A673 (cell line): ENCODE results near the gene GON7. TPM values are rescaled to one million over a fixed set of nuclear protein-coding genes. Genes with fewer than 3 reads are reported as not detected.

ENCODE experiments used
- Bru-seq: library from RNA; stranded (reverse); fragments of 400-500 nt; gene quantifications from one replicate; lab custom pipeline; 2021; lab: Mats Ljungman, UMichigan
- BruChase-seq, 2 experiments: library from RNA; stranded (reverse); fragments of 400-500 nt; gene quantifications; one replicate each; lab custom pipeline; 2021; lab: Mats Ljungman, UMichigan
- BruUV-seq: library from RNA; stranded (reverse); fragments of 400-500 nt; replicated peaks from 2 replicates; lab custom pipeline; 2021; lab: Mats Ljungman, UMichigan
- CTCF ChIA-PET: fragments of 300-600 bp; sonication (Branson Sonifier 250); formaldehyde crosslinking; loops from one replicate; lab custom pipeline; 2022; ENCODE audit warnings: antibody characterized with exemption; lab: Charles Lee
- POLR2A ChIA-PET: fragments of 300-600 bp; sonication (Branson Sonifier 250); formaldehyde crosslinking; loops from one replicate; lab custom pipeline; 2022; ENCODE audit warnings: antibody characterized with exemption; ENCODE audit not compliant: low non-redundant PET; lab: Charles Lee
- DNase-seq: peaks from one replicate; pipeline ENCODE4 v3.0.0-alpha.2; 2015; ENCODE audit warnings: low spot score
- H3K27ac ChIP-seq: fragments of 200-600 bp; sonication (generic); 2 replicates; pipeline ENCODE4 v1.5.1; 2016; ENCODE audit warnings: mixed run types, low read depth, mild to moderate bottlenecking, mixed read lengths, antibody characterized with exemption, low read length; ENCODE audit not compliant: poor library complexity, severe bottlenecking
- H3K27me3 ChIP-seq: fragments of 200-600 bp; sonication (generic); replicated peaks from 2 replicates; pipeline ENCODE4 v1.6.1; 2017; ENCODE audit warnings: mixed run types, low read depth, mild to moderate bottlenecking, mixed read lengths, antibody characterized with exemption, low read length; ENCODE audit not compliant: insufficient read depth, poor library complexity
- H3K36me3 ChIP-seq: fragments of 200-600 bp; sonication (generic); 2 replicates; pipeline ENCODE4 v1.6.1; 2016; ENCODE audit warnings: mixed run types, mild to moderate bottlenecking, mixed read lengths, antibody characterized with exemption, low read length; ENCODE audit not compliant: insufficient read depth, poor library complexity, severe bottlenecking
- H3K4me1 ChIP-seq: fragments of 200-600 bp; sonication (generic); 2 replicates; pipeline ENCODE4 v1.6.1; 2017; ENCODE audit warnings: mixed run types, mild to moderate bottlenecking, mixed read lengths, antibody characterized with exemption, low read length; ENCODE audit not compliant: insufficient read depth, poor library complexity, severe bottlenecking
- H3K4me3 ChIP-seq: fragments of 200-600 bp; sonication (generic); 2 replicates; pipeline ENCODE4 v1.5.1; 2016; ENCODE audit warnings: low read depth, mixed run types, mild to moderate bottlenecking, mixed read lengths, low read length; ENCODE audit not compliant: poor library complexity, severe bottlenecking
- H3K9me3 ChIP-seq: fragments of 200-600 bp; sonication (generic); 2 replicates; pipeline ENCODE4 v1.6.1; 2016; ENCODE audit warnings: mixed run types, low read depth, mild to moderate bottlenecking, mixed read lengths, antibody characterized with exemption, low read length; ENCODE audit not compliant: poor library complexity, severe bottlenecking
- EZH2 ChIP-seq: fragments of 200-600 bp; sonication (generic); IDR thresholded peaks from 2 replicates; pipeline ENCODE4 v1.6.1; 2017; ENCODE audit warnings: borderline replicate concordance, low read depth, mild to moderate bottlenecking, mixed read lengths, antibody characterized with exemption, low read length; ENCODE audit not compliant: poor library complexity, severe bottlenecking
- intact Hi-C: fragments of 100-400 bp; cut with micrococcal nuclease; formaldehyde crosslinking; loops from one replicate; pipeline ENCODE4 v1.10.0; 2022; ENCODE audit not compliant: unreplicated experiment
- long read RNA-seq: library from polyadenylated mRNA; stranded (forward); transcript quantifications from one replicate; pipeline ENCODE4 v2.0.0, GENCODE V29; 2022
- total RNA-seq: library from RNA; stranded (reverse); gene quantifications from 2 replicates; pipeline ENCODE4 v1.2.3, GENCODE V29; 2021
- TF ChIP-seq, protein P1 (sequence below): fragments of 300-800, 200-600 bp; sonication (generic); conservative IDR thresholded peaks from 2 replicates; pipeline ENCODE4 v1.5.1; 2017; ENCODE audit warnings: low read depth, mild to moderate bottlenecking, antibody characterized with exemption, low read length, moderate library complexity, mixed read lengths

GON7 gene, protein sequence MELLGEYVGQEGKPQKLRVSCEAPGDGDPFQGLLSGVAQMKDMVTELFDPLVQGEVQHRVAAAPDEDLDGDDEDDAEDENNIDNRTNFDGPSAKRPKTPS
- total RNA-seq (19.6 and 24.1 TPM in 2 replicates), Bru-seq, nascent RNA (percentile 81 among the genes with signal in this experiment), BruChase-seq, experiment 1, labeled RNA remaining after a 2-hour chase (percentile 80 among the genes with signal in this experiment), BruChase-seq, experiment 2, labeled RNA remaining after a 6-hour chase (percentile 88 among the genes with signal in this experiment)
- long read RNA-seq, transcript GON7-201 (2 exons, 1,154 nt): major isoform, 46 of 46 reads
- long read RNA-seq, partial matches to known transcripts: 0 of 46 reads
- long read RNA-seq, other reads (novel, unspliced or antisense): 0 of 46 reads

DNA sequence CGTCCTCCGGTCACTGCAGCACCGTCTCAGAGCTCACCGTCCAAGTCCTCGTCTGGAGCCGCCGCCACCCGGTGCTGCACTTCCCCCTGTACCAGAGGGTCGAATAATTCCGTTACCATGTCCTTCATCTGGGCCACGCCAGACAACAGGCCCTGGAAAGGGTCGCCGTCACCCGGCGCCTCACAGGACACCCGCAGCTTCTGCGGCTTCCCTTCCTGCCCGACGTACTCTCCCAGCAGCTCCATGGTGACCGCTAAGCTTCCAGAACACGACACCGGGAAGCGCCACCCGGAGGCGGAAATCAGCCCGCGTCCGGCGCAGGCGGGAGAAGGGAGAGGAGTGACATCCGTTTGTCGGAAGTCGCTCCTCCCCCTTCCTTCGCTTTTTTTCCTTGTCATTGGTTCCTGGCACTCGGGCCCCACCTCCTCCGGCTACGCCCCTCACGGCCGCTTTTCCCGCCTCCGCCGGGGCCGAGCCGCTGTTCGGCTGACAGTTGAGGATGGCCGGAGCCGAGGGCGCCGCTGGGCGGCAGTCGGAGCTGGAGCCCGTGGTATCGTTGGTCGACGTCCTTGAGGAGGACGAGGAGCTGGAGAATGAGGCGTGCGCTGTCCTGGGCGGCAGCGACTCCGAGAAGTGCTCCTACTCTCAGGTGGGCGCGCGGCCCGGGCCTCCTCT, at the start of gene GON7, which contains the start of gene UBR7:
GON7 (minus strand) TSS at position 273 of the 675 bp plus-strand sequence; CDS start at position 245, 28 bp downstream.
UBR7 (plus strand) TSS at position 464 of the 675 bp plus-strand sequence; CDS start at position 500, 36 bp downstream.
- BruUV-seq: no TSS peak
- POLR2A ChIA-PET: interaction anchor here (0.7 kb wide), 1 partner anchor 195 kb away, joined by 3 read pairs; no protein-coding TSS in a partner anchor

DNA sequence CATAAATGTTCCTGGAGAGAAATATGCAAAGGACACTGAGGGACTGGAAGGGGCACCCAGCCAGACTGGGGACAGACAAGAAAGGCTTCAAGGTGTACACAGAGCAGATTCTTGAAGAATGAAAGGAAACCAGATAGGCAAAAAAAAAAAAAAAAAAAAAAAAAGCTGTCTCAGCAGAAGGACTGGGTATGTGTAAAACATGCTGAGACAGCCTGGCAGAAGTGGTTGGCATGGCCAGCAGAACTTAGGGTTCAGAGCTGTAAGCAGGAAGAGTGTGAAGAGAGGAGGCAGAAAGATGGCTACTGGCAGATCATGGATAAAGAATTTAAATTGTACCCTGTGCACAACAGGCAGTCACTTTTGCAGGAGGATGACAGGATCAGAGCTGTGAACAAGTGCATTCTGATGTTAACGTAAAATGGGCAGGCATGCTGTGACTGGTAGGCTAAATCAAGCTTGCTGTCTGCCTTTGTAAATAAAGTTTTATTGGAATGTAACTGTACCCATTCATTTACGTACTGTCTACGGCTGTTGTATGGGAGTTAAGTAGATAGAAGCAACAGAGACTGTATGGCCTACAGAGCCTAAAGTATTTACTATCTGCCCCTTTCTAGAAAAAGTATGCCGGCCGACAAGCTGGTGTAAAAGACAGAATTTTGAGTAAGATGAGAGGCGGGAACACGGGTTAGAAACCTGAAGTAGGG, 42.4 kb upstream of the GON7 start:
- no TSS peak for BruUV-seq
- intact Hi-C loops: no loop called here
- Histone ChIP-seq H3K27ac (no peak overlapping the region), H3K36me3 (peaks cover 32% of the 10 kb centered on the region), H3K4me3 (no peak overlapping the region), H3K4me1 (no peaks in the 10 kb centered on the region), H3K9me3 (no peaks in the 10 kb centered on the region), H3K27me3 (no peaks in the 10 kb centered on the region)
- ChIA-PET CTCF (interaction anchor here (0.6 kb wide), 1 partner anchor 18 kb away, joined by 4 read pairs; no protein-coding TSS in a partner anchor), POLR2A (no interaction called here)
- TF ChIP-seq, protein P1, sequence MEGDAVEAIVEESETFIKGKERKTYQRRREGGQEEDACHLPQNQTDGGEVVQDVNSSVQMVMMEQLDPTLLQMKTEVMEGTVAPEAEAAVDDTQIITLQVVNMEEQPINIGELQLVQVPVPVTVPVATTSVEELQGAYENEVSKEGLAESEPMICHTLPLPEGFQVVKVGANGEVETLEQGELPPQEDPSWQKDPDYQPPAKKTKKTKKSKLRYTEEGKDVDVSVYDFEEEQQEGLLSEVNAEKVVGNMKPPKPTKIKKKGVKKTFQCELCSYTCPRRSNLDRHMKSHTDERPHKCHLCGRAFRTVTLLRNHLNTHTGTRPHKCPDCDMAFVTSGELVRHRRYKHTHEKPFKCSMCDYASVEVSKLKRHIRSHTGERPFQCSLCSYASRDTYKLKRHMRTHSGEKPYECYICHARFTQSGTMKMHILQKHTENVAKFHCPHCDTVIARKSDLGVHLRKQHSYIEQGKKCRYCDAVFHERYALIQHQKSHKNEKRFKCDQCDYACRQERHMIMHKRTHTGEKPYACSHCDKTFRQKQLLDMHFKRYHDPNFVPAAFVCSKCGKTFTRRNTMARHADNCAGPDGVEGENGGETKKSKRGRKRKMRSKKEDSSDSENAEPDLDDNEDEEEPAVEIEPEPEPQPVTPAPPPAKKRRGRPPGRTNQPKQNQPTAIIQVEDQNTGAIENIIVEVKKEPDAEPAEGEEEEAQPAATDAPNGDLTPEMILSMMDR: no peak
- no peak for TF ChIP-seq EZH2
- DNase-seq: no peak

More for the DNA sequence above, at the start of gene GON7, which contains the start of gene UBR7:
- intact Hi-C loops: loop anchor here (5.0 to 10.0 kb wide), 2 partner anchors 95 to 328 kb away; no protein-coding TSS in a partner anchor
- DNase-seq: peak; percentile 99
- peak within 1 kb of the TSS; percentile 94 for H3K4me3 ChIP-seq
- no peaks in the 10 kb centered on the region for H3K9me3 ChIP-seq
- peaks cover 16% of the 10 kb centered on the region for H3K36me3 ChIP-seq
- no peaks in the 10 kb centered on the region for H3K27me3 ChIP-seq
- peaks cover 12% of the 10 kb centered on the region for H3K4me1 ChIP-seq
- TF ChIP-seq, protein P1: peak; percentile 27; the same call in 1 of the 2 replicates
- no peak for TF ChIP-seq EZH2
- CTCF ChIA-PET: interaction anchor here (0.7 to 2.1 kb wide), 5 partner anchors 12 to 367 kb away, joined by 3 to 10 read pairs (median 3); no protein-coding TSS in a partner anchor
- peak within 1 kb of the TSS; percentile 93 for H3K27ac ChIP-seq

DNA sequence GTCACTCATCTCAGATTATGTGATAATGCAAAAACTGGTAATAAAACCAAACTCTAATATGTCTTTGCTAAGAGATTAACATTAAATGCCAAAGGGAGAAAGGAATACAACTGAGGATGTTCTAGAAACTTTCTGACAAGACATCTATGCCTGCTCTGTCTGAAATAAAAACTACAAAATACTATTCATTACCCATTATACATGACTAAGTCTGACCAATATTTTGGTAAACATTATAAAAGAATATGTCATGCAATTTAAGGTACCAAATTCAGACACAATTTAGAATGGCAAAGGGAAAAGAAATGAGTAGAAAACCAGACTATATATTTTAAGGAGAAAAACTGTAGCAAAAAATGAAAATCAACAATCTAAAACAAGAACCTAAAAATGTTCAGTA, 39.7 kb upstream of the GON7 start:
- no peaks in the 10 kb centered on the region for H3K9me3 ChIP-seq
- H3K36me3 ChIP-seq: peaks cover 26% of the 10 kb centered on the region
- intact Hi-C loops: no loop called here
- H3K4me1 ChIP-seq: no peaks in the 10 kb centered on the region
- CTCF ChIA-PET: no interaction called here
- TF ChIP-seq, protein P1: no peak
- no peak for TF ChIP-seq EZH2
- no peaks in the 10 kb centered on the region for H3K27me3 ChIP-seq
- BruUV-seq: no TSS peak
- DNase-seq: no peak
- H3K27ac ChIP-seq: no peak overlapping the region
- H3K4me3 ChIP-seq: no peak overlapping the region
- POLR2A ChIA-PET: no interaction called here
